Measurements from ENCODE around the gene LILRA2.
"Not testable (repeated sequence)": the region's sequence is repeated elsewhere in the genome, so short reads cannot be mapped to it uniquely, and the experiment has no call there.

The LILRA2 gene

DNA sequence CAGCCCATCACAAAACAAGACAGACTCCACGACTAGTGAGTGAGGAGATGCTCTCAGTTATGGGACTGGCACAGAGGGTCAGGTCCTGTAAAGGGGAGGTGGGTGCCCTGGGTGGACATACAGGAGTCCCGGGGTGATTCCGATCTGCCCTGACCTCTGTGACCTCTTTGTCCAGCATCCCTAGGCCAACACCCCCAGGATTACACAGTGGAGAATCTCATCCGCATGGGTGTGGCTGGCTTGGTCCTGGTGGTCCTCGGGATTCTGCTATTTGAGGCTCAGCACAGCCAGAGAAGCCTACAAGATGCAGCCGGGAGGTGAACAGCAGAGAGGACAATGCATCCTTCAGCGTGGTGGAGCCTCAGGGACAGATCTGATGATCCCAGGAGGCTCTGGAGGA, 13.4 kb downstream of the LILRA2 start:
- Histone ChIP-seq H3K4me3 (ENCODE audit: low read depth, low read length) (no peak overlapping the region), H3K27me3 (peaks cover 2% of the 10 kb centered on the region; the same call in 1 of the 2 replicates), H3K36me3 (no peaks in the 10 kb centered on the region), H3K4me1 (no peaks in the 10 kb centered on the region), H3K9me3 (no peaks in the 10 kb centered on the region)
- no peak for DNase-seq
- TF ChIP-seq, protein P1, sequence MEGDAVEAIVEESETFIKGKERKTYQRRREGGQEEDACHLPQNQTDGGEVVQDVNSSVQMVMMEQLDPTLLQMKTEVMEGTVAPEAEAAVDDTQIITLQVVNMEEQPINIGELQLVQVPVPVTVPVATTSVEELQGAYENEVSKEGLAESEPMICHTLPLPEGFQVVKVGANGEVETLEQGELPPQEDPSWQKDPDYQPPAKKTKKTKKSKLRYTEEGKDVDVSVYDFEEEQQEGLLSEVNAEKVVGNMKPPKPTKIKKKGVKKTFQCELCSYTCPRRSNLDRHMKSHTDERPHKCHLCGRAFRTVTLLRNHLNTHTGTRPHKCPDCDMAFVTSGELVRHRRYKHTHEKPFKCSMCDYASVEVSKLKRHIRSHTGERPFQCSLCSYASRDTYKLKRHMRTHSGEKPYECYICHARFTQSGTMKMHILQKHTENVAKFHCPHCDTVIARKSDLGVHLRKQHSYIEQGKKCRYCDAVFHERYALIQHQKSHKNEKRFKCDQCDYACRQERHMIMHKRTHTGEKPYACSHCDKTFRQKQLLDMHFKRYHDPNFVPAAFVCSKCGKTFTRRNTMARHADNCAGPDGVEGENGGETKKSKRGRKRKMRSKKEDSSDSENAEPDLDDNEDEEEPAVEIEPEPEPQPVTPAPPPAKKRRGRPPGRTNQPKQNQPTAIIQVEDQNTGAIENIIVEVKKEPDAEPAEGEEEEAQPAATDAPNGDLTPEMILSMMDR (IDR thresholded peaks at IDR 0.05; ENCODE audit: low read depth, low read length) = no peak

DNA sequence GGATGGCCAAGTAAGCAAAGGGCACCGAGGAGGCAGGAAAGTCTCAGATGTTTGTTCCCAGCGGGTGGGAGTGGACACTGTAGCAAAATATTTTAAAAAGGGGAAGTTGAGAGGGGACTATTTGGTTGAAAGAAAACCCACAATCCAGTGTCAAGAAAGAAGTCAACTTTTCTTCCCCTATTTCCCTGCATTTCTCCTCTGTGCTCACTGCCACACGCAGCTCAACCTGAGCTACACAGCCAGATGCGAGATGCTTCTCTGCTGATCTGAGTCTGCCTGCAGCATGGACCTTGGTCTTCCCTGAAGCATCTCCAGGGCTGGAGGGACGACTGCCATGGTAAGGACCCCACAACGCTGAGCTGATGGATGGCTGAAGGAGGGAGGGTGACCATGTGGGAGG, 19.9 kb downstream of the LILRA2 start, which contains the start of gene LILRA1:
Gene LILRA1, plus strand, starts transcription at position 188 of the 400 bp plus-strand sequence. CDS start 613 bp downstream, outside the sequence.
- peaks cover 20% of the 10 kb centered on the region for H3K27me3 ChIP-seq
- H3K4me3 ChIP-seq (ENCODE audit: low read depth, low read length); DNase-seq; H3K4me1 ChIP-seq; H3K9me3 ChIP-seq; H3K36me3 ChIP-seq: not testable (repeated sequence)

DNA sequence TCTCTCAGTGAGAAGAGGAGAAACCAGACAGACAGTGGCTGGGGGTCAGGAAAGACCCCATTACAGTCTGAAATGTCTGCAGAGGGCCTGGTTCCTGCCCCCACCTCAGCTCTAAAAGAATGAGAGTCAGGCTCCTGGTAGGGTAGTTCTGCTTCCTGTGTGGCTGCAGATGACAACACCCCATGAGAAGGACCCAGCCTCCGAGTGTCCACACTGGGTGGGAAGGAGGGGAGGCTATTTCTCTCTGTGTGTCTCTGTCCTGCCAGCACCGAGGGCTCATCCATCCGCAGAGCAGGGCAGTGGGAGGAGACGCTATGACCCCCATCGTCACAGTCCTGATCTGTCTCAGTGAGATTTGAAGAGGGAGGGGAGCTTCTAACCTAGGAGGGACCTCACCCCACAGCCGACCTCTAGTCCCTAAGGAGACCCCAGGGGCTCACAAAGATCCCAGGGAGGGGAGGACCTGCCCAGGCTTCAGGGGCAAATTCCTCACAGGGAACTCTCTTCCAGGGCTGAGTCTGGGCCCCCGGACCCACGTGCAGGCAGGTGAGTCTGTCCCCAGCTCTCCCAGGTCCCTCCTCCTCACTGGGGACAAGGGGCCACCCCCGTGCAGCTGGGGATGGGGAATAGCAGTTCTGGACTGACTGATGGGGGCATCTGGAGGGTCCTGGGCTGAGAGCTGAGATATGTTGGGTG, 20.5 kb downstream of the LILRA2 start:
- not testable (repeated sequence) for H3K9me3 ChIP-seq; H3K4me1 ChIP-seq; H3K4me3 ChIP-seq (ENCODE audit: low read depth, low read length); H3K36me3 ChIP-seq; DNase-seq
- peaks cover 26% of the 10 kb centered on the region for H3K27me3 ChIP-seq

DNA sequence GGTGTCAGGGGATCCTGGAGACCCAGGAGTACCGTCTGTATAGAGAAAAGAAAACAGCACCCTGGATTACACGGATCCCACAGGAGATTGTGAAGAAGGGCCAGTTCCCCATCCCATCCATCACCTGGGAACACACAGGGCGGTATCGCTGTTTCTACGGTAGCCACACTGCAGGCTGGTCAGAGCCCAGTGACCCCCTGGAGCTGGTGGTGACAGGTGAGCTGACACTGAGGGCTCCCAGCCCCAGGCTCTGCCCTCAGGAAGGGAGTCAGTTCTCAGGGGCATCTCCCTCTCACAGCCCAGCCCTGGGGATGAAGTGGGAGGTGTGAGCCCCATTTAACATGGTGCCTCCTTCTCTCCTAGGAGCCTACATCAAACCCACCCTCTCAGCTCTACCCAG, 21.1 kb downstream of the LILRA2 start:
- TF ChIP-seq, protein P1 (IDR thresholded peaks at IDR 0.05; ENCODE audit: low read depth, low read length) = no peak
- DNase-seq = no peak
- H3K9me3 ChIP-seq = no peaks in the 10 kb centered on the region
- no peaks in the 10 kb centered on the region for H3K4me1 ChIP-seq
- no peaks in the 10 kb centered on the region for H3K36me3 ChIP-seq
- H3K4me3 ChIP-seq (ENCODE audit: low read depth, low read length) = no peak overlapping the region
- H3K27me3 ChIP-seq = peaks cover 27% of the 10 kb centered on the region

DNA sequence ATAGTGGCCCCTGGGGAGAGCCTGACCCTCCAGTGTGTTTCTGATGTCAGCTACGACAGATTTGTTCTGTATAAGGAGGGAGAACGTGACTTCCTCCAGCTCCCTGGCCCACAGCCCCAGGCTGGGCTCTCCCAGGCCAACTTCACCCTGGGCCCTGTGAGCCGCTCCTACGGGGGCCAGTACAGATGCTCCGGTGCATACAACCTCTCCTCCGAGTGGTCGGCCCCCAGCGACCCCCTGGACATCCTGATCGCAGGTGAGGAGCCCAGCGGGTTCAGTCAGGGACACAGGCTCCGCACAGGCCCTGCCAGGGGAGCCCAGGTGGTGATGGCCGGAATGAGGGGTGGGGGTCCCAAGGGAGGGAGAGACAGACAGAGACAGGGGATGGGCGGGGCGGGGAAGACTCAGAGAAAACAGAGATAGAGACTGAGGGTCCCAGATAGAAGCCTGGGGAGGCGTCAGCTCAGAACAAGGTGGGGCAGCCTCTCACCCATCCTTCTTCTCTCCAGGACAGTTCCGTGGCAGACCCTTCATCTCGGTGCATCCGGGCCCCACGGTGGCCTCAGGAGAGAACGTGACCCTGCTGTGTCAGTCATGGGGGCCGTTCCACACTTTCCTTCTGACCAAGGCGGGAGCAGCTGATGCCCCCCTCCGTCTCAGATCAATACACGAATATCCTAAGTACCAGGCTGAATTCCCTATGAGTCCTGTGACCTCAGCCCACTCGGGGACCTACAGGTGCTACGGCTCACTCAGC, 22.3 kb downstream of the LILRA2 start:
- not testable (repeated sequence) for H3K9me3 ChIP-seq

DNA sequence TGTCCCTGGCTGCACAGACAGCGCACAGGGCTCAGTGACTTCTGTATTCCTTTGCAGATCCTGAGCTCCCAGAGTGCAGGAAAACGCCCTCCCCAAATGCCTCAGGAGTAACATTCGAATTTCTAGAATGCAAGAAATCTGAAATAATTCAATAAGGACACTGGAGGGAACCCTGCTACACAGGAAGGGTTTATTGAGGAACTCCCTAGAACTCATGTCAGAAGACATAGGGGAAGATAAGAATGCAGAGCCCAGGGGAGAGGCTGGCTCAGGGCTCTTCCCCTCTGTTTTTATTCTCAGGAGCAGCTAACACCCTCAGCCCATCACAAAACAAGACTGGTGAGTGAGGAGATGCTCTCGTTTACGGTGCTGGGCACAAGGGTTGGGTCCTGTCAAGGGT, 26.6 kb downstream of the LILRA2 start:
- TF ChIP-seq, protein P1 (IDR thresholded peaks at IDR 0.05; ENCODE audit: low read depth, low read length) = no peak
- Histone ChIP-seq H3K4me3 (ENCODE audit: low read depth, low read length) (no peak overlapping the region), H3K27me3 (peaks cover 21% of the 10 kb centered on the region), H3K9me3 (no peaks in the 10 kb centered on the region), H3K36me3 (no peaks in the 10 kb centered on the region), H3K4me1 (no peaks in the 10 kb centered on the region)
- no peak for DNase-seq

More for the DNA sequence above, 22.3 kb downstream of the LILRA2 start:
- H3K4me3 ChIP-seq (ENCODE audit: low read depth, low read length); H3K36me3 ChIP-seq; DNase-seq; H3K4me1 ChIP-seq: not testable (repeated sequence)
- peaks cover 27% of the 10 kb centered on the region for H3K27me3 ChIP-seq

DNA sequence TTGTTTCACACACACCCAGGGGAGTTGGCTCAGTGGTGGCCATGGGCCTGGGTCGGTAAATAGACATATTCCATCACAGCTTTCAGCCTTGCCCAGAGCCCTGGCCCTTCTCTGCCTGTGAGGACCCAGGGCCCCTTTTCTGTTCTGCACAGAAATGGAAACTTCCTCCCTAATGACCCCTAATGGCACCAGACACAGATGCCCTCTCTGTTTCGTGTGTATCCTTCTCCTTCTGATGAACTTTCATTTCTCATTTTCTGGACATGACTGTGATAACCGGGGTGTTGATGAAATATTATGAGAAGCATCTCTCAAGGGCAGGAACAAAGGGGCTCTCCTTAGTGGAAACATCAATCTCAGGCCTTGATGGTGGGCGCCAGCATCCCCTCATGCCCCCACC, 32.6 kb downstream of the LILRA2 start:
- TF ChIP-seq, protein P1 (IDR thresholded peaks at IDR 0.05; ENCODE audit: low read depth, low read length) = no peak
- no peak for DNase-seq
- Histone ChIP-seq H3K36me3 (no peaks in the 10 kb centered on the region), H3K4me1 (no peaks in the 10 kb centered on the region), H3K9me3 (no peaks in the 10 kb centered on the region; the same call in 1 of the 2 replicates), H3K4me3 (ENCODE audit: low read depth, low read length) (no peak overlapping the region), H3K27me3 (no peaks in the 10 kb centered on the region)
